Activated CD4-positive, alpha-beta memory T cell treated with anti-CD3 and anti-CD28 coated beads for 36 hours (primary cell): ENCODE data around the gene SLC6A12. TPM values are rescaled to one million over a fixed set of nuclear protein-coding genes. Genes with fewer than 3 reads are reported as not detected.
"Not testable (repeated sequence)": the region's sequence is repeated elsewhere in the genome, so short reads cannot be mapped to it uniquely, and the experiment has no call there.

ENCODE experiments used
- CTCF ChIA-PET: fragments of 350-600 bp; sonication (Branson Sonifier 250); formaldehyde crosslinking; loops from one replicate; lab custom pipeline; 2021; ENCODE audit warnings: antibody characterized with exemption, inconsistent platforms; lab: Charles Lee
- POLR2A ChIA-PET: fragments of 350-600 bp; sonication (Branson Sonifier 250); formaldehyde crosslinking; loops from one replicate; lab custom pipeline; 2021; ENCODE audit warnings: antibody characterized with exemption; lab: Charles Lee
- DNase-seq: peaks from one replicate; pipeline ENCODE4 v3.0.0-alpha.2; 2020
- H3K27ac Mint-ChIP-seq: one replicate; pipeline ENCODE4 v1.8.0; 2021; ENCODE audit warnings: mixed read lengths
- H3K27me3 Mint-ChIP-seq: one replicate; pipeline ENCODE4 v1.8.0; 2021; ENCODE audit warnings: mixed read lengths
- H3K36me3 Mint-ChIP-seq: one replicate; pipeline ENCODE4 v1.8.0; 2021; ENCODE audit warnings: mixed read lengths
- H3K4me1 Mint-ChIP-seq: one replicate; pipeline ENCODE4 v1.8.0; 2021; ENCODE audit warnings: low read depth, mixed read lengths
- H3K4me3 Mint-ChIP-seq: one replicate; pipeline ENCODE4 v1.8.0; 2021; ENCODE audit warnings: mild to moderate bottlenecking, mixed read lengths
- H3K9me3 Mint-ChIP-seq: one replicate; pipeline ENCODE4 v1.8.0; 2021; ENCODE audit warnings: mixed read lengths
- intact Hi-C: fragments of 100-400 bp; cut with micrococcal nuclease; formaldehyde crosslinking; loops from one replicate; pipeline ENCODE4 v1.15.1; 2023
- total RNA-seq, 2 experiments: library from RNA; stranded (reverse); gene quantifications; one replicate each; pipeline ENCODE4 v1.2.3, GENCODE V29; 2021

SLC6A12 gene
- total RNA-seq, 2 experiments from 2014 or later: 0.43 TPM; not detected in 1

- no peak overlapping the region for H3K27ac Mint-ChIP-seq
- ChIA-PET CTCF (interaction anchor here (0.7 kb wide), 2 partner anchors 10 to 91 kb away, joined by 3 read pairs; no protein-coding TSS in a partner anchor), POLR2A (no interaction called here)
- peaks cover 14% of the 10 kb centered on the region for H3K9me3 Mint-ChIP-seq
- H3K36me3 Mint-ChIP-seq: peaks cover 5% of the 10 kb centered on the region
- intact Hi-C loops: no loop called here
- no peak for DNase-seq
- H3K4me1 Mint-ChIP-seq: no peaks in the 10 kb centered on the region
- H3K4me3 Mint-ChIP-seq: no peak overlapping the region
- H3K27me3 Mint-ChIP-seq: peaks cover 23% of the 10 kb centered on the region
These were observed 29.4 kb upstream of the SLC6A12 start for GRCh38 chr12:243381-243780.

GRCh38 chr12:242496-242895 is 28.5 kb upstream of the SLC6A12 start:
- intact Hi-C loops: no loop called here
- H3K4me3 Mint-ChIP-seq: no peak overlapping the region
- CTCF ChIA-PET: no interaction called here
- no peak overlapping the region for H3K27ac Mint-ChIP-seq
- POLR2A ChIA-PET: no interaction called here
- peaks cover 23% of the 10 kb centered on the region for H3K27me3 Mint-ChIP-seq
- H3K4me1 Mint-ChIP-seq: no peaks in the 10 kb centered on the region
- peaks cover 9% of the 10 kb centered on the region for H3K9me3 Mint-ChIP-seq
- peaks cover 5% of the 10 kb centered on the region for H3K36me3 Mint-ChIP-seq
- no peak for DNase-seq

GRCh38 chr12:241266-241665 is 27.3 kb upstream of the SLC6A12 start:
- intact Hi-C loops: no loop called here
- POLR2A ChIA-PET: no interaction called here
- H3K27ac Mint-ChIP-seq: no peak overlapping the region
- H3K27me3 Mint-ChIP-seq: peaks cover 22% of the 10 kb centered on the region
- H3K36me3 Mint-ChIP-seq: peaks cover 3% of the 10 kb centered on the region
- DNase-seq: no peak
- H3K9me3 Mint-ChIP-seq: peaks cover 5% of the 10 kb centered on the region
- CTCF ChIA-PET: no interaction called here
- no peak overlapping the region for H3K4me3 Mint-ChIP-seq
- no peaks in the 10 kb centered on the region for H3K4me1 Mint-ChIP-seq

- Mint-ChIP-seq H3K36me3 (peaks cover 7% of the 10 kb centered on the region), H3K4me1 (no peaks in the 10 kb centered on the region), H3K4me3 (no peak overlapping the region), H3K27me3 (peaks cover 22% of the 10 kb centered on the region), H3K27ac (no peak overlapping the region), H3K9me3 (peaks cover 12% of the 10 kb centered on the region)
- ChIA-PET CTCF (no interaction called here), POLR2A (no interaction called here)
- intact Hi-C loops: no loop called here
- DNase-seq: no peak
These were observed 26.6 kb upstream of the SLC6A12 start for GRCh38 chr12:240566-240965.

GRCh38 chr12:238736-239398 is 24.9 kb upstream of the SLC6A12 start:
- Mint-ChIP-seq H3K4me1 (no peaks in the 10 kb centered on the region), H3K4me3 (no peak overlapping the region), H3K36me3 (peaks cover 4% of the 10 kb centered on the region), H3K27me3 (peaks cover 19% of the 10 kb centered on the region), H3K9me3 (peaks cover 18% of the 10 kb centered on the region), H3K27ac (no peak overlapping the region)
- ChIA-PET CTCF (no interaction called here), POLR2A (no interaction called here)
- intact Hi-C loops: no loop called here
- no peak for DNase-seq

GRCh38 chr12:238116-238515 is 24.2 kb upstream of the SLC6A12 start:
- CTCF ChIA-PET: no interaction called here
- POLR2A ChIA-PET: no interaction called here

GRCh38 chr12:237026-237815 is 23.3 kb upstream of the SLC6A12 start:
- Mint-ChIP-seq H3K36me3 (peaks cover 4% of the 10 kb centered on the region), H3K9me3 (peaks cover 18% of the 10 kb centered on the region), H3K4me3 (no peak overlapping the region), H3K27ac (no peak overlapping the region), H3K27me3 (peaks cover 12% of the 10 kb centered on the region), H3K4me1 (no peaks in the 10 kb centered on the region)
- intact Hi-C loops: no loop called here
- POLR2A ChIA-PET: no interaction called here
- DNase-seq: no peak
- CTCF ChIA-PET: no interaction called here

More at GRCh38 chr12:238116-238515, 24.2 kb upstream of the SLC6A12 start:
- DNase-seq: no peak
- H3K27ac Mint-ChIP-seq: no peak overlapping the region
- H3K9me3 Mint-ChIP-seq: peaks cover 18% of the 10 kb centered on the region
- no peaks in the 10 kb centered on the region for H3K4me1 Mint-ChIP-seq
- intact Hi-C loops: no loop called here
- H3K36me3 Mint-ChIP-seq: peaks cover 4% of the 10 kb centered on the region
- peaks cover 16% of the 10 kb centered on the region for H3K27me3 Mint-ChIP-seq
- no peak overlapping the region for H3K4me3 Mint-ChIP-seq

- DNase-seq: no peak
- ChIA-PET CTCF (no interaction called here), POLR2A (no interaction called here)
- Mint-ChIP-seq H3K4me1 (no peaks in the 10 kb centered on the region), H3K27ac (no peak overlapping the region), H3K9me3 (peaks cover 18% of the 10 kb centered on the region), H3K27me3 (peaks cover 9% of the 10 kb centered on the region), H3K4me3 (no peak overlapping the region), H3K36me3 (peaks cover 4% of the 10 kb centered on the region)
- intact Hi-C loops: no loop called here
These were observed 22.5 kb upstream of the SLC6A12 start for GRCh38 chr12:236445-236844.

- not testable (repeated sequence) for H3K27ac Mint-ChIP-seq
These were observed 22.0 kb upstream of the SLC6A12 start for GRCh38 chr12:235967-236366.

GRCh38 chr12:234891-235415 is 21.0 kb upstream of the SLC6A12 start:
- ChIA-PET CTCF (interaction anchor here (2.3 kb wide), 1 partner anchor 15 kb away, joined by 8 read pairs; no protein-coding TSS in a partner anchor), POLR2A (no interaction called here)
- Mint-ChIP-seq H3K4me3 (no peak overlapping the region), H3K27me3 (peaks cover 5% of the 10 kb centered on the region), H3K36me3 (peaks cover 4% of the 10 kb centered on the region), H3K4me1 (no peaks in the 10 kb centered on the region), H3K9me3 (peaks cover 18% of the 10 kb centered on the region), H3K27ac (no peak overlapping the region)
- intact Hi-C loops: no loop called here
- no peak for DNase-seq

More at GRCh38 chr12:235967-236366, 22.0 kb upstream of the SLC6A12 start:
- H3K4me1 Mint-ChIP-seq, intact Hi-C loops, DNase-seq, H3K36me3 Mint-ChIP-seq, CTCF ChIA-PET, H3K27me3 Mint-ChIP-seq, POLR2A ChIA-PET, H3K4me3 Mint-ChIP-seq: not testable (repeated sequence)
- H3K9me3 Mint-ChIP-seq: peaks cover 18% of the 10 kb centered on the region

- ChIA-PET POLR2A (no interaction called here), CTCF (interaction anchor here (2.3 kb wide), 1 partner anchor 14 kb away, joined by 8 read pairs; no protein-coding TSS in a partner anchor)
- no peak overlapping the region for H3K27ac Mint-ChIP-seq
- H3K4me1 Mint-ChIP-seq: no peaks in the 10 kb centered on the region
- DNase-seq: no peak
- H3K9me3 Mint-ChIP-seq: peaks cover 18% of the 10 kb centered on the region
- intact Hi-C loops: no loop called here
- peaks cover 2% of the 10 kb centered on the region for H3K27me3 Mint-ChIP-seq
- H3K36me3 Mint-ChIP-seq: peaks cover 4% of the 10 kb centered on the region
- H3K4me3 Mint-ChIP-seq: no peak overlapping the region
These were observed 20.1 kb upstream of the SLC6A12 start for GRCh38 chr12:234019-234418.

GRCh38 chr12:233615-233968 is 19.6 kb upstream of the SLC6A12 start:
- DNase-seq: no peak
- ChIA-PET CTCF (interaction anchor here (0.8 to 2.3 kb wide), 2 partner anchors 10 to 14 kb away, joined by 3 to 8 read pairs; no protein-coding TSS in a partner anchor), POLR2A (no interaction called here)
- H3K27me3 Mint-ChIP-seq: peaks cover 1% of the 10 kb centered on the region
- H3K36me3 Mint-ChIP-seq: peaks cover 4% of the 10 kb centered on the region
- no peak overlapping the region for H3K4me3 Mint-ChIP-seq
- H3K4me1 Mint-ChIP-seq: no peaks in the 10 kb centered on the region
- no peak overlapping the region for H3K27ac Mint-ChIP-seq
- intact Hi-C loops: no loop called here
- H3K9me3 Mint-ChIP-seq: peaks cover 18% of the 10 kb centered on the region
